Mesendoderm (in vitro differentiated cells): ENCODE measurements around the gene DOCK9.

ENCODE experiments used
- DNase-seq: peaks from one replicate; pipeline ENCODE4 v3.0.0; 2013
- H2AK5ac ChIP-seq: 2 replicates; pipeline ENCODE4 v1.6.1; 2013; ENCODE audit warnings: low read length, inconsistent platforms
- H2BK120ac ChIP-seq: 2 replicates; pipeline ENCODE4 v1.6.1; 2013; ENCODE audit warnings: low read depth, mild to moderate bottlenecking, low read length, moderate library complexity, mixed read lengths
- H2BK15ac ChIP-seq: replicated peaks from 2 replicates; pipeline ENCODE4 v1.6.1; 2013; ENCODE audit warnings: low read depth, mild to moderate bottlenecking, moderate library complexity
- H2BK5ac ChIP-seq: 2 replicates; pipeline ENCODE4 v1.6.1; 2013; ENCODE audit warnings: low read length, inconsistent platforms
- H3K18ac ChIP-seq: 2 replicates; pipeline ENCODE4 v1.6.1; 2013; ENCODE audit warnings: mild to moderate bottlenecking, low read length, mixed read lengths
- H3K23ac ChIP-seq: one replicate; pipeline ENCODE4 v1.6.1; 2013; ENCODE audit warnings: low read length
- H3K27ac ChIP-seq: 2 replicates; pipeline ENCODE4 v1.5.1; 2013; ENCODE audit warnings: low read depth, mild to moderate bottlenecking, inconsistent platforms, low read length, moderate library complexity
- H3K27me3 ChIP-seq: 2 replicates; pipeline ENCODE4 v1.6.1; 2013; ENCODE audit warnings: low read length, control low read depth, mild to moderate bottlenecking, inconsistent platforms; ENCODE audit not compliant: insufficient read depth, poor library complexity
- H3K36me3 ChIP-seq: 2 replicates; pipeline ENCODE4 v1.6.1; 2013; ENCODE audit warnings: low read length, inconsistent platforms; ENCODE audit not compliant: control insufficient read depth, insufficient read depth
- H3K4ac ChIP-seq: one replicate; pipeline ENCODE4 v1.6.1; 2013; ENCODE audit warnings: low read depth, mild to moderate bottlenecking, low read length, moderate library complexity
- H3K4me1 ChIP-seq: 2 replicates; pipeline ENCODE4 v1.6.1; 2013; ENCODE audit warnings: low read depth, low read length, inconsistent platforms; ENCODE audit not compliant: control insufficient read depth
- H3K4me2 ChIP-seq: 2 replicates; pipeline ENCODE4 v1.6.1; 2013; ENCODE audit warnings: low read length
- H3K4me3 ChIP-seq: 2 replicates; pipeline ENCODE4 v1.5.1; 2013; ENCODE audit warnings: mild to moderate bottlenecking, low read length
- H3K56ac ChIP-seq: one replicate; pipeline ENCODE4 v1.6.1; 2013; ENCODE audit warnings: low read length
- H3K79me1 ChIP-seq: 2 replicates; pipeline ENCODE4 v1.6.1; 2013; ENCODE audit warnings: low read length, inconsistent platforms
- H3K79me2 ChIP-seq: 2 replicates; pipeline ENCODE4 v1.6.1; 2013; ENCODE audit warnings: mild to moderate bottlenecking, low read length; ENCODE audit not compliant: control insufficient read depth, insufficient read depth
- H3K9ac ChIP-seq: 2 replicates; pipeline ENCODE4 v1.6.1; 2013; ENCODE audit warnings: low read length, inconsistent platforms
- H4K5ac ChIP-seq: one replicate; pipeline ENCODE4 v1.6.1; 2013; ENCODE audit warnings: low read length
- H4K8ac ChIP-seq: one replicate; pipeline ENCODE4 v1.6.1; 2013; ENCODE audit warnings: low read depth, mild to moderate bottlenecking, control low read depth, low read length, moderate library complexity
- WGBS: extraction: QIAGEN DNeasy Blood & Tissue Kit; methylation state at CpG from one replicate; pipeline ENCODE4 v1.1.7; 2013; ENCODE audit warnings: low lambda C conversion rate, missing lambda C conversion rate; ENCODE audit not compliant: insufficient coverage; ENCODE audit errors: extremely low coverage; 5-methylcytosine and 5-hydroxymethylcytosine counted together

DOCK9 gene

GRCh38 chr13:98831236-98831635, 146.6 kb downstream of the DOCK9 start:
- Histone ChIP-seq H2BK5ac (no peak overlapping the region), H3K4me2 (no peak overlapping the region), H3K27me3 (no peaks in the 10 kb centered on the region), H3K4ac (no peak overlapping the region), H3K79me2 (no peaks in the 10 kb centered on the region), H3K36me3 (no peaks in the 10 kb centered on the region), H3K18ac (no peak overlapping the region), H3K9ac (no peak overlapping the region), H2BK15ac (no peak overlapping the region), H4K5ac (no peak overlapping the region), H3K4me3 (no peak overlapping the region), H4K8ac (no peak overlapping the region), H3K79me1 (no peaks in the 10 kb centered on the region), H3K23ac (no peak overlapping the region), H3K56ac (no peak overlapping the region), H3K27ac (no peak overlapping the region), H2BK120ac (no peak overlapping the region), H2AK5ac (no peak overlapping the region), H3K4me1 (no peaks in the 10 kb centered on the region)
- no peak for DNase-seq
- WGBS: no CpG with 5 or more reads among the region's 8 CpGs

- H3K56ac ChIP-seq: no peak overlapping the region
- H3K79me1 ChIP-seq: no peaks in the 10 kb centered on the region
- no peak overlapping the region for H2BK120ac ChIP-seq
- no peak overlapping the region for H3K18ac ChIP-seq
- H3K4me2 ChIP-seq: no peak overlapping the region
- no peaks in the 10 kb centered on the region for H3K36me3 ChIP-seq
- no peak overlapping the region for H2AK5ac ChIP-seq
- no peak overlapping the region for H3K4me3 ChIP-seq
- no peak overlapping the region for H3K4ac ChIP-seq
- H4K8ac ChIP-seq: no peak overlapping the region
- H3K4me1 ChIP-seq: peaks cover 2% of the 10 kb centered on the region
- no peak overlapping the region for H2BK5ac ChIP-seq
- H4K5ac ChIP-seq: no peak overlapping the region
- WGBS: no CpG with 5 or more reads among the region's 5 CpGs
- H3K9ac ChIP-seq: no peak overlapping the region
- DNase-seq: no peak
- no peak overlapping the region for H2BK15ac ChIP-seq
- no peaks in the 10 kb centered on the region for H3K27me3 ChIP-seq
- H3K79me2 ChIP-seq: no peaks in the 10 kb centered on the region
- no peak overlapping the region for H3K23ac ChIP-seq
- no peak overlapping the region for H3K27ac ChIP-seq
These were observed 148.3 kb downstream of the DOCK9 start for GRCh38 chr13:98829541-98829940.

- Histone ChIP-seq H2BK5ac (no peak overlapping the region), H3K4me3 (no peak overlapping the region), H3K4me1 (peaks cover 2% of the 10 kb centered on the region), H3K36me3 (no peaks in the 10 kb centered on the region), H3K56ac (no peak overlapping the region), H2BK15ac (no peak overlapping the region), H3K4ac (no peak overlapping the region), H3K27me3 (no peaks in the 10 kb centered on the region), H3K79me1 (no peaks in the 10 kb centered on the region), H3K79me2 (no peaks in the 10 kb centered on the region), H3K18ac (no peak overlapping the region), H3K23ac (no peak overlapping the region), H4K5ac (no peak overlapping the region), H4K8ac (no peak overlapping the region), H2BK120ac (no peak overlapping the region), H3K9ac (no peak overlapping the region), H3K4me2 (no peak overlapping the region), H3K27ac (no peak overlapping the region), H2AK5ac (no peak overlapping the region)
- DNase-seq: no peak
- no CpG with 5 or more reads among the region's 2 CpGs for WGBS
These were observed 149.2 kb downstream of the DOCK9 start for GRCh38 chr13:98828614-98829013.

GRCh38 chr13:98827449-98827848, 150.4 kb downstream of the DOCK9 start:
- H2AK5ac ChIP-seq: no peak overlapping the region
- no peaks in the 10 kb centered on the region for H3K79me1 ChIP-seq
- peak; percentile 69 for DNase-seq
- no peak overlapping the region for H2BK15ac ChIP-seq
- no CpG with 5 or more reads among the region's 14 CpGs for WGBS
- H4K8ac ChIP-seq: no peak overlapping the region
- no peak overlapping the region for H2BK120ac ChIP-seq
- H3K56ac ChIP-seq: no peak overlapping the region
- H3K4ac ChIP-seq: no peak overlapping the region
- H3K4me3 ChIP-seq: no peak overlapping the region
- H4K5ac ChIP-seq: no peak overlapping the region
- H3K27ac ChIP-seq: no peak overlapping the region
- no peak overlapping the region for H3K9ac ChIP-seq
- H3K79me2 ChIP-seq: no peaks in the 10 kb centered on the region
- no peak overlapping the region for H3K18ac ChIP-seq
- no peak overlapping the region for H3K23ac ChIP-seq
- no peak overlapping the region for H2BK5ac ChIP-seq
- H3K4me1 ChIP-seq: peaks cover 2% of the 10 kb centered on the region
- no peaks in the 10 kb centered on the region for H3K27me3 ChIP-seq
- H3K36me3 ChIP-seq: no peaks in the 10 kb centered on the region
- H3K4me2 ChIP-seq: no peak overlapping the region

GRCh38 chr13:98826146-98826545, 151.7 kb downstream of the DOCK9 start:
- no peak overlapping the region for H3K27ac ChIP-seq
- no CpG with 5 or more reads among the region's 6 CpGs for WGBS
- no peak overlapping the region for H3K4me2 ChIP-seq
- no peak overlapping the region for H3K9ac ChIP-seq
- H2BK120ac ChIP-seq: no peak overlapping the region
- H3K79me1 ChIP-seq: no peaks in the 10 kb centered on the region
- no peak overlapping the region for H3K4ac ChIP-seq
- no peak overlapping the region for H4K8ac ChIP-seq
- no peak overlapping the region for H3K23ac ChIP-seq
- no peaks in the 10 kb centered on the region for H3K27me3 ChIP-seq
- H3K36me3 ChIP-seq: no peaks in the 10 kb centered on the region
- no peak overlapping the region for H2BK5ac ChIP-seq
- H4K5ac ChIP-seq: no peak overlapping the region
- H2AK5ac ChIP-seq: no peak overlapping the region
- no peaks in the 10 kb centered on the region for H3K79me2 ChIP-seq
- peaks cover 2% of the 10 kb centered on the region for H3K4me1 ChIP-seq
- H3K4me3 ChIP-seq: no peak overlapping the region
- no peak overlapping the region for H3K18ac ChIP-seq
- no peak overlapping the region for H2BK15ac ChIP-seq
- DNase-seq: no peak
- no peak overlapping the region for H3K56ac ChIP-seq

GRCh38 chr13:98825659-98826058, 152.2 kb downstream of the DOCK9 start:
- Histone ChIP-seq H3K36me3 (no peaks in the 10 kb centered on the region), H4K8ac (no peak overlapping the region), H2AK5ac (no peak overlapping the region), H3K79me2 (no peaks in the 10 kb centered on the region), H2BK120ac (no peak overlapping the region), H4K5ac (no peak overlapping the region), H3K4me1 (peaks cover 2% of the 10 kb centered on the region), H3K18ac (no peak overlapping the region), H3K23ac (no peak overlapping the region), H3K27ac (no peak overlapping the region), H3K9ac (no peak overlapping the region), H3K79me1 (no peaks in the 10 kb centered on the region), H2BK15ac (no peak overlapping the region), H3K56ac (no peak overlapping the region), H3K4ac (no peak overlapping the region), H2BK5ac (no peak overlapping the region), H3K4me3 (no peak overlapping the region), H3K4me2 (no peak overlapping the region), H3K27me3 (no peaks in the 10 kb centered on the region)
- no CpG with 5 or more reads among the region's 8 CpGs for WGBS
- peak; percentile 22 for DNase-seq
